CD4-positive, CD25-positive, alpha-beta regulatory T cell (primary cell): Measurements from ENCODE around the gene CAPS2. TPM values are rescaled to one million over a fixed set of nuclear protein-coding genes. Genes with fewer than 3 reads are reported as not detected.

Experiments
- ATAC-seq, 2 donors: fragments of 150-1000 bp; cut with Tn5 transposase; one replicate each; pipeline ENCODE4 v1.10.0; 2021; ENCODE audit warnings: low read depth in 2 of 2, moderate number of reproducible peaks in 2 of 2, moderate library complexity in 1 of 2
- DNase-seq, 3 donors: peaks; one replicate each; pipeline versions ENCODE4 v3.0.0 to v3.0.0-alpha.2; 2012 to 2022; ENCODE audit warnings: mixed read lengths in 1 of 3
- H3K27ac ChIP-seq: one replicate; pipeline ENCODE4 v1.7.0; 2013; ENCODE audit warnings: mild to moderate bottlenecking, low read length; ENCODE audit not compliant: insufficient read depth, poor library complexity, severe bottlenecking
- H3K27me3 ChIP-seq: one replicate; pipeline ENCODE4 v1.7.0; 2013; ENCODE audit warnings: low read length; ENCODE audit not compliant: control insufficient read depth, insufficient read depth
- H3K36me3 ChIP-seq: one replicate; pipeline ENCODE4 v1.7.0; 2013; ENCODE audit warnings: mild to moderate bottlenecking, low read length, moderate library complexity; ENCODE audit not compliant: control insufficient read depth, insufficient read depth
- H3K4me1 ChIP-seq: 2 replicates; pipeline ENCODE4 v1.7.0; 2013; ENCODE audit warnings: mild to moderate bottlenecking, low read length; ENCODE audit not compliant: insufficient read depth, control insufficient read depth, poor library complexity, severe bottlenecking
- H3K4me3 ChIP-seq: one replicate; pipeline ENCODE4 v1.7.0; 2013; ENCODE audit warnings: low read depth, mild to moderate bottlenecking, low read length, moderate library complexity
- H3K9me3 ChIP-seq, 2 experiments: 1 replicate in 1 of 2; 2 replicates in 1 of 2; pipeline ENCODE4 v1.7.0; 2013; ENCODE audit warnings: low read length in 2 of 2, mild to moderate bottlenecking in 1 of 2, moderate library complexity in 1 of 2; ENCODE audit not compliant: control insufficient read depth in 2 of 2
- H3K27ac Mint-ChIP-seq, 3 donors: one replicate each; pipeline ENCODE4 v1.8.0; 2020 to 2022; ENCODE audit warnings: mild to moderate bottlenecking in 3 of 3, mixed read lengths in 3 of 3, moderate library complexity in 2 of 3
- H3K27me3 Mint-ChIP-seq: one replicate; pipeline ENCODE4 v1.8.0; 2022; ENCODE audit warnings: mild to moderate bottlenecking, mixed read lengths
- H3K36me3 Mint-ChIP-seq: one replicate; pipeline ENCODE4 v1.8.0; 2020; ENCODE audit warnings: mixed read lengths
- H3K4me1 Mint-ChIP-seq, 4 donors: one replicate each; pipeline ENCODE4 v1.8.0; 2020 to 2022; ENCODE audit warnings: mixed read lengths in 4 of 4, mild to moderate bottlenecking in 1 of 4
- H3K4me3 Mint-ChIP-seq, 4 donors: one replicate each; pipeline ENCODE4 v1.8.0; 2020 to 2022; ENCODE audit warnings: mild to moderate bottlenecking in 4 of 4, mixed read lengths in 4 of 4, moderate library complexity in 3 of 4
- H3K9me3 Mint-ChIP-seq, 7 donors: one replicate each; pipeline ENCODE4 v1.8.0; 2020 to 2022; ENCODE audit warnings: mixed read lengths in 7 of 7, mild to moderate bottlenecking in 3 of 7, moderate library complexity in 2 of 7
- polyA plus RNA-seq, 4 donors: library from polyadenylated mRNA; unstranded; fragments of 300-500 nt; fragmentation: Illumina TruSeq; gene quantifications; one replicate each; pipeline ENCODE4 v1.2.3, GENCODE V29; 2021
- total RNA-seq: library from RNA; stranded (reverse); gene quantifications from one replicate; pipeline ENCODE4 v1.2.3, GENCODE V29; 2022

The CAPS2 gene
- total and polyA plus RNA-seq, 5 donors from 2014 or later: 1.5 to 5.1 (median 2.7) TPM

GRCh38 chr12:75302781-75303180, 27.3 kb downstream of the CAPS2 start:
- DNase-seq: no peak
- no peaks in the 10 kb centered on the region for H3K4me1 ChIP-seq
- no peak overlapping the region for H3K27ac Mint-ChIP-seq
- H3K27me3 ChIP-seq: no peaks in the 10 kb centered on the region
- no peak overlapping the region for H3K27ac ChIP-seq
- H3K9me3 ChIP-seq: no peaks in the 10 kb centered on the region
- no peak overlapping the region for H3K4me3 Mint-ChIP-seq
- H3K27me3 Mint-ChIP-seq: no peaks in the 10 kb centered on the region
- no peak for ATAC-seq
- H3K4me1 Mint-ChIP-seq: no peaks in the 10 kb centered on the region
- no peaks in the 10 kb centered on the region for H3K36me3 ChIP-seq
- H3K9me3 Mint-ChIP-seq: peaks cover 0 to 6% (median 0%) of the 10 kb centered on the region in 7 donors
- no peaks in the 10 kb centered on the region for H3K36me3 Mint-ChIP-seq
- H3K4me3 ChIP-seq: no peak overlapping the region

- ATAC-seq (no peak), DNase-seq (no peak)
- Mint-ChIP-seq H3K4me3 (no peak overlapping the region), H3K27me3 (no peaks in the 10 kb centered on the region), H3K36me3 (no peaks in the 10 kb centered on the region), H3K4me1 (no peaks in the 10 kb centered on the region), H3K27ac (no peak overlapping the region), H3K9me3 (peaks cover 0 to 6% (median 0%) of the 10 kb centered on the region in 7 donors)
- no peaks in the 10 kb centered on the region for H3K27me3 ChIP-seq
- H3K9me3 ChIP-seq: no peaks in the 10 kb centered on the region
- H3K4me3 ChIP-seq: no peak overlapping the region
- no peak overlapping the region for H3K27ac ChIP-seq
- H3K4me1 ChIP-seq: no peaks in the 10 kb centered on the region
- no peaks in the 10 kb centered on the region for H3K36me3 ChIP-seq
Observed at GRCh38 chr12:75302225-75302624, 27.9 kb downstream of the CAPS2 start.

GRCh38 chr12:75294797-75295196, 35.3 kb downstream of the CAPS2 start:
- Histone ChIP-seq H3K4me1 (no peaks in the 10 kb centered on the region), H3K9me3 (no peaks in the 10 kb centered on the region), H3K27ac (no peak overlapping the region), H3K27me3 (no peaks in the 10 kb centered on the region), H3K36me3 (no peaks in the 10 kb centered on the region), H3K4me3 (no peak overlapping the region)
- H3K9me3 Mint-ChIP-seq: peaks cover 0 to 3% (median 0%) of the 10 kb centered on the region in 7 donors
- peaks cover 5% of the 10 kb centered on the region for H3K27me3 Mint-ChIP-seq
- H3K36me3 Mint-ChIP-seq: no peaks in the 10 kb centered on the region
- no peak overlapping the region for H3K27ac Mint-ChIP-seq
- no peak overlapping the region for H3K4me3 Mint-ChIP-seq
- H3K4me1 Mint-ChIP-seq: no peaks in the 10 kb centered on the region
- no peak for ATAC-seq
- no peak for DNase-seq

GRCh38 chr12:75294336-75294735, 35.8 kb downstream of the CAPS2 start:
- Mint-ChIP-seq H3K27ac (no peak overlapping the region), H3K9me3 (peaks cover 0 to 3% (median 0%) of the 10 kb centered on the region in 7 donors), H3K4me3 (no peak overlapping the region), H3K27me3 (peaks cover 5% of the 10 kb centered on the region), H3K4me1 (no peaks in the 10 kb centered on the region), H3K36me3 (no peaks in the 10 kb centered on the region)
- Histone ChIP-seq H3K4me1 (no peaks in the 10 kb centered on the region), H3K36me3 (no peaks in the 10 kb centered on the region), H3K4me3 (no peak overlapping the region), H3K27ac (no peak overlapping the region), H3K9me3 (no peaks in the 10 kb centered on the region), H3K27me3 (no peaks in the 10 kb centered on the region)
- DNase-seq: no peak
- ATAC-seq: no peak

- no peaks in the 10 kb centered on the region for H3K9me3 ChIP-seq
- H3K4me1 ChIP-seq: no peaks in the 10 kb centered on the region
- no peak overlapping the region for H3K4me3 ChIP-seq
- H3K27ac ChIP-seq: no peak overlapping the region
- DNase-seq (no peak), ATAC-seq (no peak)
- H3K36me3 ChIP-seq: no peaks in the 10 kb centered on the region
- Mint-ChIP-seq H3K27ac (no peak overlapping the region), H3K4me1 (no peaks in the 10 kb centered on the region), H3K36me3 (no peaks in the 10 kb centered on the region), H3K27me3 (peaks cover 5% of the 10 kb centered on the region), H3K4me3 (no peak overlapping the region), H3K9me3 (no peaks in the 10 kb centered on the region)
- no peaks in the 10 kb centered on the region for H3K27me3 ChIP-seq
Observed at GRCh38 chr12:75291014-75291413, 39.1 kb downstream of the CAPS2 start.

- H3K4me3 Mint-ChIP-seq: no peak overlapping the region
- H3K27ac ChIP-seq: no peak overlapping the region
- no peaks in the 10 kb centered on the region for H3K9me3 ChIP-seq
- no peaks in the 10 kb centered on the region for H3K4me1 ChIP-seq
- no peaks in the 10 kb centered on the region for H3K27me3 ChIP-seq
- H3K4me1 Mint-ChIP-seq: no peaks in the 10 kb centered on the region
- H3K4me3 ChIP-seq: no peak overlapping the region
- H3K9me3 Mint-ChIP-seq: no peaks in the 10 kb centered on the region
- no peaks in the 10 kb centered on the region for H3K36me3 ChIP-seq
- DNase-seq (no peak), ATAC-seq (no peak)
- H3K27ac Mint-ChIP-seq: no peak overlapping the region
- peaks cover 3% of the 10 kb centered on the region for H3K27me3 Mint-ChIP-seq
- H3K36me3 Mint-ChIP-seq: no peaks in the 10 kb centered on the region
Observed at GRCh38 chr12:75289753-75290152, 40.4 kb downstream of the CAPS2 start.

GRCh38 chr12:75288860-75289259, 41.3 kb downstream of the CAPS2 start:
- H3K4me1 ChIP-seq: no peaks in the 10 kb centered on the region
- Mint-ChIP-seq H3K9me3 (no peaks in the 10 kb centered on the region), H3K4me3 (no peak overlapping the region), H3K36me3 (no peaks in the 10 kb centered on the region), H3K27ac (no peak overlapping the region), H3K27me3 (no peaks in the 10 kb centered on the region), H3K4me1 (no peaks in the 10 kb centered on the region)
- no peak overlapping the region for H3K27ac ChIP-seq
- no peaks in the 10 kb centered on the region for H3K9me3 ChIP-seq
- no peak overlapping the region for H3K4me3 ChIP-seq
- DNase-seq: no peak
- ATAC-seq: no peak
- no peaks in the 10 kb centered on the region for H3K36me3 ChIP-seq
- no peaks in the 10 kb centered on the region for H3K27me3 ChIP-seq

- Histone ChIP-seq H3K4me1 (no peaks in the 10 kb centered on the region), H3K36me3 (no peaks in the 10 kb centered on the region), H3K4me3 (no peak overlapping the region), H3K27me3 (no peaks in the 10 kb centered on the region), H3K9me3 (no peaks in the 10 kb centered on the region), H3K27ac (no peak overlapping the region)
- no peak overlapping the region for H3K27ac Mint-ChIP-seq
- no peak for ATAC-seq
- H3K27me3 Mint-ChIP-seq: no peaks in the 10 kb centered on the region
- H3K4me1 Mint-ChIP-seq: no peaks in the 10 kb centered on the region
- H3K4me3 Mint-ChIP-seq: no peak overlapping the region
- DNase-seq: no peak
- H3K9me3 Mint-ChIP-seq: no peaks in the 10 kb centered on the region
- H3K36me3 Mint-ChIP-seq: no peaks in the 10 kb centered on the region
Observed at GRCh38 chr12:75275702-75276101, 54.4 kb downstream of the CAPS2 start.
